SU-DHL-6 (cell line): ENCODE measurements around the gene TFB1M.

ENCODE experiments used
- CTCF ChIP-seq: fragments of 200-600 bp; sonication (generic); IDR thresholded peaks from one replicate; pipeline ENCODE4 v1.5.1; 2017; ENCODE audit warnings: antibody characterized with exemption, mild to moderate bottlenecking, low read length, moderate library complexity; ENCODE audit not compliant: insufficient read depth, poor library complexity, severe bottlenecking
- EZH2phosphoT487 ChIP-seq: fragments of 200-600 bp; sonication (generic), shearing (Covaris generic); conservative IDR thresholded peaks from 2 replicates; pipeline ENCODE4 v1.6.1; 2018; ENCODE audit warnings: mild to moderate bottlenecking, antibody characterized with exemption, low read length, moderate library complexity, mixed read lengths

DNA sequence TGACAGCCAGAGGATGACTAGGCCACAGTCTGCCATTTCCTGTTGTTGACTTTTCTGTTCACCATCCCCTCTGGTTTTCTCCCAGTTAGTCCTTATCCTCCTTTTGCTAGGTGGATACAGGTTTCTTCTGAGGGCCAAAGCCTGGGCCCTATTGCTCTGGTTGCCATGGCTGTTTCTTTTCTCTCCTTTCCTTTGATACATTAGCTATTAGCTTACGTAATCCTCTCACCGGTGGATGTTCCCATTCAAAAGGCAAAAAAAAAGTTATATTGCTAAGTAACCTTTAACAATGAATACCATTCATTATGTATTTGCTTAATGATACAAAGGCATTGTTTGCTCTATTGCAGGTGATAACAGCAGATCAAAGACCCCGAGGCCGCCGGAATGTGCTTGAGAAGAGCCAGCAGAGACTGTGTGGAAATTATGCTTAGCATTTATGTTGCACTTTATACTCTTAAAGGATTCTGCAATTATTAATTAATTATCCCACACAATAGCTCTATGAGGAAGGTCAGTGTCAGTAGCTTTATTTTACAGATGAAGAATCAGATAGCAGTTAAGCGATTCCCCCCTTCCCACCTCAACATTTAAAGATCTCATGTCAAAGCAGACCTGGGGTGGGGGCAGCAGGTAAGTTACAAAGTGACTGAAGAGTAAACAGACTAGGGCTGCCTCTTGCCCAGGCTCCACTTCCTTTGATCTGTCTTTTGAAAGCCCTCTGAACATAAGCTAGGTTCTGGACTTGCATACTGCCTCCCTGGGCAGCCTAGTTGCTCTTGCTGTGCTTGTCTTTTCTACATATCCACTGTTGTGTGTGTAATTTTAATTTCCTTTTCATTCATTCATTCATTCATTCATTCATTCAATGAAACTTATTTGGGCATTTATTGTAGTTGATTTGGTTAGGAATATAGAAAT is 14.5 kb upstream of the TFB1M start:
- TF ChIP-seq CTCF = no peak
- no peak for TF ChIP-seq EZH2phosphoT487
